ENCODE data around the gene SPECC1L.

SPECC1L gene

GRCh38 chr22:24453853-24454252, 183.2 kb downstream of the SPECC1L start:
- H4K12ac ChIP-seq (ENCODE audit: low read depth, low read length): no peak overlapping the region
- H3K9ac ChIP-seq (ENCODE audit: low read length): no peak overlapping the region
- no peaks in the 10 kb centered on the region for H3K36me3 ChIP-seq (ENCODE audit: control insufficient read depth in 1 of 2, insufficient read depth in 2 of 2, low read length in 2 of 2)
- no peak overlapping the region for H2BK120ac ChIP-seq (ENCODE audit: insufficient read depth, low read length, poor library complexity)
- WGBS (ENCODE audit: extremely low coverage, insufficient coverage, insufficient read length): no CpG with 5 or more reads among the region's 1 CpG
- H3K79me2 ChIP-seq (ENCODE audit: control insufficient read depth, insufficient read depth, low read length, poor library complexity): no peaks in the 10 kb centered on the region
- H4K91ac ChIP-seq (ENCODE audit: low read depth, low read length): no peak overlapping the region
- no peak overlapping the region for H2BK12ac ChIP-seq (ENCODE audit: low read length)
- H3K4ac ChIP-seq (ENCODE audit: low read depth, low read length): no peak overlapping the region
- no peaks in the 10 kb centered on the region for H3K79me1 ChIP-seq (ENCODE audit: low read length)
- H2AK5ac ChIP-seq (ENCODE audit: low read length): no peak overlapping the region
- no peak for DNase-seq
- H2BK5ac ChIP-seq (ENCODE audit: low read depth, low read length, poor library complexity): no peak overlapping the region
- H3K4me2 ChIP-seq (ENCODE audit: low read length): no peak overlapping the region
- no peak overlapping the region for H3K23ac ChIP-seq (ENCODE audit: low read length)
- no peak overlapping the region for H3K18ac ChIP-seq (ENCODE audit: low read length)
- H3K4me1 ChIP-seq (ENCODE audit: control insufficient read depth in 1 of 2, insufficient read depth in 2 of 2, low read length in 2 of 2): no peaks in the 10 kb centered on the region
- H3K9me3 ChIP-seq (ENCODE audit: insufficient read depth, low read depth, low read length): no peaks in the 10 kb centered on the region
- H2AFZ ChIP-seq (ENCODE audit: insufficient read depth, low read length, poor library complexity): no peak overlapping the region
- no peaks in the 10 kb centered on the region for H3K27me3 ChIP-seq (ENCODE audit: insufficient read depth, low read length)
- no peak overlapping the region for H3K4me3 ChIP-seq (ENCODE audit: low read depth, low read length)
- no peak overlapping the region for H3K27ac ChIP-seq (ENCODE audit: low read depth, low read length)
- H4K8ac ChIP-seq (ENCODE audit: low read depth, low read length): no peak overlapping the region
- H3K14ac ChIP-seq (ENCODE audit: low read length): no peak overlapping the region

DNA sequence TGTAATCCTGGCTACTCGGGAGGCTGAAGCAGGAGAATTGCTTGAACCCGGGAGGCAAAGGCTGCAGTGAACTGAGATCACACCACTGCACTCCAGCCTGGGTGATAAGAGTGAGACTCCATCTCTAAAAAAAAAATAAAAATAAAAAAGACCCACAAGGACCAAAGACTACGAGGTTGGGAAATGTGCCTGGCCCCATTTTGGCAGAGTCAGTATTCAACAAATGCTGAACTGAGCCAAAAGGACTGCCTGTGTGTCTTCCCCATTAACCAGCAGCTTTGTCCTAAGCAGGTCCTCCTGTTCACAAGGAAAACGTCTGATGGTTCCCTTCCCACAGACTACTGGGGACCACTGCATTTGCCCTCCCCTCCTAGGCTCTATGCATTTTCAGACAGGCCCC, 184.4 kb downstream of the SPECC1L start:
- WGBS (ENCODE audit: extremely low coverage, insufficient coverage, insufficient read length): no CpG with 5 or more reads among the region's 4 CpGs

DNA sequence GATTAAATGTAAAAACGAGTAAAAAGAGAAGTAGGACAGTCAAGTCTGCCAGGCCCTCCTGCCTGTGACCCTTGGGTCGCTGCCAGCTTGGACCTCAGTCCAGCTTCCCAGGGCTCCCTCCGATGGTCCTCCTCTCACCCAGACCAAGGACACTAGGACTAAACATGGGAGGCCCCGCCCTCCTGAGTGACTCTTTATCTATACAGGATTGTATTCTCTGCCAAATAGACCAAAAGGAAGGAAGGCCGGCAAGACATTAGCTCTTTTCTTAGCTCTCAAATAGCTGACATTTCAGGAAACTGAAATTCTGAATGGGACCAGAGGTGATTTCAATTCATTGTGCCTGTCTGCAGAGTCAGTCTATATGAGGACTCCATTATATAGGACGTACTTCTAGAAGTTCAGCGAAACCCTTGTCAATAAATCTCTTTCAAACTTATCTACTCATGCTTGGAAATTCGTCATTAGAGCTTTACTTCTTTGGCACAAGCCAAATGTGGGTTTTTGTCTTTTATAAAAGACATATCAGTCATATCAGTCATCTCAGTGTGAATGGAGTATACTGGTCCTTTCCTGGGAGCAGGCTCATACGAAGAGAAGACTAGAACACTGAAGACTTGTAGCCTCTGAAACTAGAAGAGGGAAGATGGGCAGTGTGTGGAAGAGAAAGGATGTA, 185.3 kb downstream of the SPECC1L start:
- Histone ChIP-seq H3K18ac (ENCODE audit: low read length) (no peak overlapping the region), H3K79me1 (ENCODE audit: low read length) (no peaks in the 10 kb centered on the region), H3K27me3 (ENCODE audit: insufficient read depth, low read length) (no peaks in the 10 kb centered on the region), H3K36me3 (ENCODE audit: control insufficient read depth in 1 of 2, insufficient read depth in 2 of 2, low read length in 2 of 2) (no peaks in the 10 kb centered on the region), H3K4me2 (ENCODE audit: low read length) (no peak overlapping the region), H3K9me3 (ENCODE audit: insufficient read depth, low read depth, low read length) (no peaks in the 10 kb centered on the region), H3K4me3 (ENCODE audit: low read depth, low read length) (no peak overlapping the region), H2AK5ac (ENCODE audit: low read length) (no peak overlapping the region), H2BK5ac (ENCODE audit: low read depth, low read length, poor library complexity) (no peak overlapping the region), H4K8ac (ENCODE audit: low read depth, low read length) (no peak overlapping the region), H4K12ac (ENCODE audit: low read depth, low read length) (no peak overlapping the region), H2BK120ac (ENCODE audit: insufficient read depth, low read length, poor library complexity) (no peak overlapping the region), H3K27ac (ENCODE audit: low read depth, low read length) (no peak overlapping the region), H3K4me1 (ENCODE audit: control insufficient read depth in 1 of 2, insufficient read depth in 2 of 2, low read length in 2 of 2) (no peaks in the 10 kb centered on the region), H4K91ac (ENCODE audit: low read depth, low read length) (no peak overlapping the region), H3K9ac (ENCODE audit: low read length) (no peak overlapping the region), H3K79me2 (ENCODE audit: control insufficient read depth, insufficient read depth, low read length, poor library complexity) (no peaks in the 10 kb centered on the region), H2AFZ (ENCODE audit: insufficient read depth, low read length, poor library complexity) (no peak overlapping the region), H3K4ac (ENCODE audit: low read depth, low read length) (no peak overlapping the region), H3K14ac (ENCODE audit: low read length) (no peak overlapping the region), H3K23ac (ENCODE audit: low read length) (no peak overlapping the region), H2BK12ac (ENCODE audit: low read length) (no peak overlapping the region)
- WGBS (ENCODE audit: extremely low coverage, insufficient coverage, insufficient read length): no CpG with 5 or more reads among the region's 9 CpGs
- no peak for DNase-seq

More for the DNA sequence above, 184.4 kb downstream of the SPECC1L start:
- H3K4me1 ChIP-seq (ENCODE audit: control insufficient read depth in 1 of 2, insufficient read depth in 2 of 2, low read length in 2 of 2): no peaks in the 10 kb centered on the region
- H3K27me3 ChIP-seq (ENCODE audit: insufficient read depth, low read length): no peaks in the 10 kb centered on the region
- no peak overlapping the region for H3K14ac ChIP-seq (ENCODE audit: low read length)
- no peak overlapping the region for H3K9ac ChIP-seq (ENCODE audit: low read length)
- H3K36me3 ChIP-seq (ENCODE audit: control insufficient read depth in 1 of 2, insufficient read depth in 2 of 2, low read length in 2 of 2): no peaks in the 10 kb centered on the region
- no peak overlapping the region for H3K4me2 ChIP-seq (ENCODE audit: low read length)
- H3K23ac ChIP-seq (ENCODE audit: low read length): no peak overlapping the region
- H4K8ac ChIP-seq (ENCODE audit: low read depth, low read length): no peak overlapping the region
- no peak for DNase-seq
- no peak overlapping the region for H4K12ac ChIP-seq (ENCODE audit: low read depth, low read length)
- no peak overlapping the region for H4K91ac ChIP-seq (ENCODE audit: low read depth, low read length)
- H2BK120ac ChIP-seq (ENCODE audit: insufficient read depth, low read length, poor library complexity): no peak overlapping the region
- H2BK12ac ChIP-seq (ENCODE audit: low read length): peak overlapping the region; percentile 27
- no peak overlapping the region for H3K4ac ChIP-seq (ENCODE audit: low read depth, low read length)
- H3K79me2 ChIP-seq (ENCODE audit: control insufficient read depth, insufficient read depth, low read length, poor library complexity): no peaks in the 10 kb centered on the region
- no peaks in the 10 kb centered on the region for H3K79me1 ChIP-seq (ENCODE audit: low read length)
- H3K27ac ChIP-seq (ENCODE audit: low read depth, low read length): no peak overlapping the region
- no peak overlapping the region for H2BK5ac ChIP-seq (ENCODE audit: low read depth, low read length, poor library complexity)
- H2AFZ ChIP-seq (ENCODE audit: insufficient read depth, low read length, poor library complexity): no peak overlapping the region
- no peak overlapping the region for H3K4me3 ChIP-seq (ENCODE audit: low read depth, low read length)
- no peaks in the 10 kb centered on the region for H3K9me3 ChIP-seq (ENCODE audit: insufficient read depth, low read depth, low read length)
- H3K18ac ChIP-seq (ENCODE audit: low read length): no peak overlapping the region
- no peak overlapping the region for H2AK5ac ChIP-seq (ENCODE audit: low read length)

DNA sequence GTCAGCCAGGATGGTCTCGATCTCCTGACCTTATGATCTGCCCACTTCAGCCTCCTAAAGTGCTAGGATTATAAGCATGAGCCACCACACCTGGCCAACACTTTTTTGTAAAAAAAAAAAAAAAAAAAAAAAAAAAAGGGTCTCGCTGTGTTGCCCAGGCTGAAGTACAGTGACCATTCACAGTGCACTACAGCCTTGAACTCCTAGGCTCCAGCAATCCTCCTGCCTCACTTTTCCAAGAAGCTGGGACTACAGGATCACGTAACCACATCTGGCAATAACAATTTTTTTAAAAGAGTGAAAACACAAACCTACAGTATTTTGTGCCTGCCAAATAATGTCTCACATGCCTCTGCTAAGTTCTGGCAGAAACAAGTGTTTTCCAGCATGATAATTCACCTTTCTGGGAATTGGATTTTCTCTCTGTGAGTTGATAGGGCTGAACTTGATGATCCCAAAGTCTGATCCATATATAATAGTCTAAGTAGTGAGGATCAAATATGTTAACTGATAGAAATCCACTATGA, 187.3 kb downstream of the SPECC1L start:
- H4K91ac ChIP-seq (ENCODE audit: low read depth, low read length): no peak overlapping the region
- no peak overlapping the region for H4K12ac ChIP-seq (ENCODE audit: low read depth, low read length)
- H2AK5ac ChIP-seq (ENCODE audit: low read length): no peak overlapping the region
- DNase-seq: no peak
- no peak overlapping the region for H3K9ac ChIP-seq (ENCODE audit: low read length)
- H3K9me3 ChIP-seq (ENCODE audit: insufficient read depth, low read depth, low read length): no peaks in the 10 kb centered on the region
- H3K79me2 ChIP-seq (ENCODE audit: control insufficient read depth, insufficient read depth, low read length, poor library complexity): no peaks in the 10 kb centered on the region
- no peak overlapping the region for H3K27ac ChIP-seq (ENCODE audit: low read depth, low read length)
- H3K36me3 ChIP-seq (ENCODE audit: control insufficient read depth in 1 of 2, insufficient read depth in 2 of 2, low read length in 2 of 2): no peaks in the 10 kb centered on the region
- no CpG with 5 or more reads among the region's 3 CpGs for WGBS (ENCODE audit: extremely low coverage, insufficient coverage, insufficient read length)
- no peak overlapping the region for H2BK120ac ChIP-seq (ENCODE audit: insufficient read depth, low read length, poor library complexity)
- H2BK12ac ChIP-seq (ENCODE audit: low read length): no peak overlapping the region
- no peaks in the 10 kb centered on the region for H3K79me1 ChIP-seq (ENCODE audit: low read length)
- no peak overlapping the region for H2BK5ac ChIP-seq (ENCODE audit: low read depth, low read length, poor library complexity)
- no peak overlapping the region for H3K4me3 ChIP-seq (ENCODE audit: low read depth, low read length)
- H2AFZ ChIP-seq (ENCODE audit: insufficient read depth, low read length, poor library complexity): no peak overlapping the region
- H4K8ac ChIP-seq (ENCODE audit: low read depth, low read length): no peak overlapping the region
- no peak overlapping the region for H3K18ac ChIP-seq (ENCODE audit: low read length)
- no peak overlapping the region for H3K14ac ChIP-seq (ENCODE audit: low read length)
- no peak overlapping the region for H3K4me2 ChIP-seq (ENCODE audit: low read length)
- no peak overlapping the region for H3K4ac ChIP-seq (ENCODE audit: low read depth, low read length)
- no peak overlapping the region for H3K23ac ChIP-seq (ENCODE audit: low read length)
- H3K27me3 ChIP-seq (ENCODE audit: insufficient read depth, low read length): no peaks in the 10 kb centered on the region
- no peaks in the 10 kb centered on the region for H3K4me1 ChIP-seq (ENCODE audit: control insufficient read depth in 1 of 2, insufficient read depth in 2 of 2, low read length in 2 of 2)

Measured in trophoblast cell (in vitro differentiated cells and primary cell).